ENCODE data around the gene VWA7.
A peak's percentile ranks its signal among the peaks of the same experiment; 100 is the strongest.

VWA7 gene

DNA sequence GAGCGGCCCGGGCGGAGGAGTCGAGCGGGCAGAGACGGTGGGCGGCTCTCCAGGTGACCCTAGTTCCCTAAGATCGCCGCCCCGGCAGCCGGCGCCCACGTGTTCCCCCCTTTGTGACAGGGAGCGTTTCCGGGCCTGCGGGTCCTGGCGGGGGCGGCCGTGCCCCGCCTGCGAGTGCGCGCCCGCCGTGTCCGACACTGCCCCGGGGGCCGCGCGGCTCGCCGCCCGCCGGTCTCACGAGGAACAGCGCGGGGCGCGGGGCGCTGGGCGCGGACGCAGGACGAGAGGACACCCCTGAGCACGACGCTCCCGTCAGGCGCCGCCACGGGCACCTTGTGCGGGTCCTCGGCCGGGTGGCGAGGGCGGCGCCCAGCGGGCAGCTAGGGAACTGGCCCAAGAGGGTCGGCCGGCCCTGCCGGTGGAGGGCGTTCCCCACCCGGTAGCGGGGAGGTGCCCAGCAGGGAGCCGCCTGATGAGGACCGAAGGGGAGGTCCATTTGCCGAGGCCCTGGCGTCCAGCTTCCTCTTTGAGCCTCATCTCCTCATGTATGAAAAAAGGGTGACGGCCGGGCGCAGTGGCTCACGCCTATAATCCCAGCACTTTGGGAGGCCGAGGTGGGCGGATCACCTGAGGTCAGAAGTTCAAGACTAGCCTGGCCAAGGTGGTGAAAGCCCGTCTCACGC is 18.6 kb upstream of the VWA7 start, which contains the start of gene VARS1 (continued):
- no peak for TF ChIP-seq ZNF140 (tag by site-specific recombination; IDR thresholded peaks at IDR 0.05)
- TF ChIP-seq ZBTB48 (tag by site-specific recombination; IDR thresholded peaks at IDR 0.05): no peak; the same call in 1 of the 2 replicates
- peak; percentile 57; the same call in 1 of the 2 replicates for TF ChIP-seq ZBTB7A (tag by site-specific recombination; IDR thresholded peaks at IDR 0.05; ENCODE audit: low read depth)
- 0 out of 2 replicates have a peak, but pooled peaks have one; percentile 22 for TF ChIP-seq ZNF629 (tag by site-specific recombination; IDR thresholded peaks at IDR 0.05)
- peak; percentile 85 for TF ChIP-seq KLF7 (tag by site-specific recombination; IDR thresholded peaks at IDR 0.05; ENCODE audit: borderline replicate concordance)
- peak; percentile 67; the same call in 1 of the 2 replicates for TF ChIP-seq ZNF2 (tag by site-specific recombination; IDR thresholded peaks at IDR 0.05)
- peak; percentile 79 for TF ChIP-seq KLF9 (tag by site-specific recombination; IDR thresholded peaks at IDR 0.05; ENCODE audit: low read depth)
- TF ChIP-seq ZNF510 (tag by site-specific recombination; IDR thresholded peaks at IDR 0.05; ENCODE audit: insufficient replicate concordance): no peak
- peak; percentile 96 for TF ChIP-seq ZNF704 (tag by site-specific recombination; IDR thresholded peaks at IDR 0.05)
- TF ChIP-seq, protein P1, sequence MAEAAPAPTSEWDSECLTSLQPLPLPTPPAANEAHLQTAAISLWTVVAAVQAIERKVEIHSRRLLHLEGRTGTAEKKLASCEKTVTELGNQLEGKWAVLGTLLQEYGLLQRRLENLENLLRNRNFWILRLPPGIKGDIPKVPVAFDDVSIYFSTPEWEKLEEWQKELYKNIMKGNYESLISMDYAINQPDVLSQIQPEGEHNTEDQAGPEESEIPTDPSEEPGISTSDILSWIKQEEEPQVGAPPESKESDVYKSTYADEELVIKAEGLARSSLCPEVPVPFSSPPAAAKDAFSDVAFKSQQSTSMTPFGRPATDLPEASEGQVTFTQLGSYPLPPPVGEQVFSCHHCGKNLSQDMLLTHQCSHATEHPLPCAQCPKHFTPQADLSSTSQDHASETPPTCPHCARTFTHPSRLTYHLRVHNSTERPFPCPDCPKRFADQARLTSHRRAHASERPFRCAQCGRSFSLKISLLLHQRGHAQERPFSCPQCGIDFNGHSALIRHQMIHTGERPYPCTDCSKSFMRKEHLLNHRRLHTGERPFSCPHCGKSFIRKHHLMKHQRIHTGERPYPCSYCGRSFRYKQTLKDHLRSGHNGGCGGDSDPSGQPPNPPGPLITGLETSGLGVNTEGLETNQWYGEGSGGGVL (tag by site-specific recombination; IDR thresholded peaks at IDR 0.05): no peak
- no peak for TF ChIP-seq ZNF521 (tag by site-specific recombination; IDR thresholded peaks at IDR 0.05)
- peak; percentile 76; the same call in 1 of the 2 replicates for TF ChIP-seq GLI4 (tag by site-specific recombination; IDR thresholded peaks at IDR 0.05)
- peak; percentile 94 for TF ChIP-seq ZNF10 (tag by site-specific recombination; IDR thresholded peaks at IDR 0.05)
- TF ChIP-seq ZNF155 (tag by site-specific recombination; IDR thresholded peaks at IDR 0.05): no peak
- no peak for TF ChIP-seq ZSCAN18 (tag by site-specific recombination; IDR thresholded peaks at IDR 0.05)
- TF ChIP-seq ZNF837 (tag by site-specific recombination; IDR thresholded peaks at IDR 0.05): no peak
- TF ChIP-seq ZNF26 (tag by site-specific recombination; IDR thresholded peaks at IDR 0.05): no peak
- TF ChIP-seq ZNF571 (tag by site-specific recombination; IDR thresholded peaks at IDR 0.05): no peak
- TF ChIP-seq ZXDB (tag by site-specific recombination; IDR thresholded peaks at IDR 0.05): peak; percentile 34
- peak; percentile 89; the same call in 1 of the 2 replicates for TF ChIP-seq ZBTB8A (tag by site-specific recombination; IDR thresholded peaks at IDR 0.05)
- TF ChIP-seq ZNF266 (tag by site-specific recombination; IDR thresholded peaks at IDR 0.05; ENCODE audit: low read depth): no peak
- no peak; the same call in 1 of the 2 replicates for TF ChIP-seq REST (tag by site-specific recombination; IDR thresholded peaks at IDR 0.05)
- TF ChIP-seq, protein P2, sequence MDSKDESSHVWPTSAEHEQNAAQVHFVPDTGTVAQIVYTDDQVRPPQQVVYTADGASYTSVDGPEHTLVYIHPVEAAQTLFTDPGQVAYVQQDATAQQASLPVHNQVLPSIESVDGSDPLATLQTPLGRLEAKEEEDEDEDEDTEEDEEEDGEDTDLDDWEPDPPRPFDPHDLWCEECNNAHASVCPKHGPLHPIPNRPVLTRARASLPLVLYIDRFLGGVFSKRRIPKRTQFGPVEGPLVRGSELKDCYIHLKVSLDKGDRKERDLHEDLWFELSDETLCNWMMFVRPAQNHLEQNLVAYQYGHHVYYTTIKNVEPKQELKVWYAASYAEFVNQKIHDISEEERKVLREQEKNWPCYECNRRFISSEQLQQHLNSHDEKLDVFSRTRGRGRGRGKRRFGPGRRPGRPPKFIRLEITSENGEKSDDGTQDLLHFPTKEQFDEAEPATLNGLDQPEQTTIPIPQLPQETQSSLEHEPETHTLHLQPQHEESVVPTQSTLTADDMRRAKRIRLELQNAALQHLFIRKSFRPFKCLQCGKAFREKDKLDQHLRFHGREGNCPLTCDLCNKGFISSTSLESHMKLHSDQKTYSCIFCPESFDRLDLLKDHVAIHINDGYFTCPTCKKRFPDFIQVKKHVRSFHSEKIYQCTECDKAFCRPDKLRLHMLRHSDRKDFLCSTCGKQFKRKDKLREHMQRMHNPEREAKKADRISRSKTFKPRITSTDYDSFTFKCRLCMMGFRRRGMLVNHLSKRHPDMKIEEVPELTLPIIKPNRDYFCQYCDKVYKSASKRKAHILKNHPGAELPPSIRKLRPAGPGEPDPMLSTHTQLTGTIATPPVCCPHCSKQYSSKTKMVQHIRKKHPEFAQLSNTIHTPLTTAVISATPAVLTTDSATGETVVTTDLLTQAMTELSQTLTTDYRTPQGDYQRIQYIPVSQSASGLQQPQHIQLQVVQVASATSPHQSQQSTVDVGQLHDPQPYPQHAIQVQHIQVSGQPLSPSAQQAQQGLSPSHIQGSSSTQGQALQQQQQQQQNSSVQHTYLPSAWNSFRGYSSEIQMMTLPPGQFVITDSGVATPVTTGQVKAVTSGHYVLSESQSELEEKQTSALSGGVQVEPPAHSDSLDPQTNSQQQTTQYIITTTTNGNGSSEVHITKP (tag by site-specific recombination; IDR thresholded peaks at IDR 0.05): peak; percentile 33
